ENCODE measurements around the gene PDLIM7.

PDLIM7 gene

DNA sequence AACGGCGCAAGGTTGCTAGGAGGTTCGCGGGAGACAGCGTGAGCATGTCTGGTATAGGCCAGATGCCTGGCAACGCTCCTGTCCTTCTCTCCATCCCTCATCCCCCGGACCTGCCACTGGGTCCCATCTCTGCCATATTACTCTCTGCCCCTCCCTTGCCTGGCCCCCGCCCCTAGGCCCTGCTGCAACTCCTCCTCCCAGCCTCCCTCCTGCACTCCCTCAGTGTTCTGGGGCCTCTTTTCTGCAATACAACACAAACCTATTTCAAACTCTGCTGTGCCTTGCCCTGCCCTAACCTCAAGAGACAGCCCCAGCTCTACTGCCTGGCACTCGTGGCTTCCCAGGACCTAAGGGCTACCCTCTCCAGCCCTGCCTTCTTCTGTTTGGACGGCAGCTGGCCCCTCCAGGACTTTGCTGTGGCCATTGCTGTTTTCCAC lies 15.0 kb downstream of the PDLIM7 start:
- TF ChIP-seq, protein P1, sequence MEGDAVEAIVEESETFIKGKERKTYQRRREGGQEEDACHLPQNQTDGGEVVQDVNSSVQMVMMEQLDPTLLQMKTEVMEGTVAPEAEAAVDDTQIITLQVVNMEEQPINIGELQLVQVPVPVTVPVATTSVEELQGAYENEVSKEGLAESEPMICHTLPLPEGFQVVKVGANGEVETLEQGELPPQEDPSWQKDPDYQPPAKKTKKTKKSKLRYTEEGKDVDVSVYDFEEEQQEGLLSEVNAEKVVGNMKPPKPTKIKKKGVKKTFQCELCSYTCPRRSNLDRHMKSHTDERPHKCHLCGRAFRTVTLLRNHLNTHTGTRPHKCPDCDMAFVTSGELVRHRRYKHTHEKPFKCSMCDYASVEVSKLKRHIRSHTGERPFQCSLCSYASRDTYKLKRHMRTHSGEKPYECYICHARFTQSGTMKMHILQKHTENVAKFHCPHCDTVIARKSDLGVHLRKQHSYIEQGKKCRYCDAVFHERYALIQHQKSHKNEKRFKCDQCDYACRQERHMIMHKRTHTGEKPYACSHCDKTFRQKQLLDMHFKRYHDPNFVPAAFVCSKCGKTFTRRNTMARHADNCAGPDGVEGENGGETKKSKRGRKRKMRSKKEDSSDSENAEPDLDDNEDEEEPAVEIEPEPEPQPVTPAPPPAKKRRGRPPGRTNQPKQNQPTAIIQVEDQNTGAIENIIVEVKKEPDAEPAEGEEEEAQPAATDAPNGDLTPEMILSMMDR (IDR thresholded peaks at IDR 0.05), result no peak
- no peak for TF ChIP-seq ZFX (IDR thresholded peaks at IDR 0.05; ENCODE audit: borderline replicate concordance)
- no peak overlapping the region for H3K27ac ChIP-seq

GRCh38 chr5:177479774-177480173 lies 17.6 kb downstream of the PDLIM7 start:
- peak overlapping the region; percentile 54 for H3K27ac ChIP-seq
- TF ChIP-seq ZFX (IDR thresholded peaks at IDR 0.05; ENCODE audit: borderline replicate concordance), result no peak
- TF ChIP-seq, protein P1 (IDR thresholded peaks at IDR 0.05), result no peak

DNA sequence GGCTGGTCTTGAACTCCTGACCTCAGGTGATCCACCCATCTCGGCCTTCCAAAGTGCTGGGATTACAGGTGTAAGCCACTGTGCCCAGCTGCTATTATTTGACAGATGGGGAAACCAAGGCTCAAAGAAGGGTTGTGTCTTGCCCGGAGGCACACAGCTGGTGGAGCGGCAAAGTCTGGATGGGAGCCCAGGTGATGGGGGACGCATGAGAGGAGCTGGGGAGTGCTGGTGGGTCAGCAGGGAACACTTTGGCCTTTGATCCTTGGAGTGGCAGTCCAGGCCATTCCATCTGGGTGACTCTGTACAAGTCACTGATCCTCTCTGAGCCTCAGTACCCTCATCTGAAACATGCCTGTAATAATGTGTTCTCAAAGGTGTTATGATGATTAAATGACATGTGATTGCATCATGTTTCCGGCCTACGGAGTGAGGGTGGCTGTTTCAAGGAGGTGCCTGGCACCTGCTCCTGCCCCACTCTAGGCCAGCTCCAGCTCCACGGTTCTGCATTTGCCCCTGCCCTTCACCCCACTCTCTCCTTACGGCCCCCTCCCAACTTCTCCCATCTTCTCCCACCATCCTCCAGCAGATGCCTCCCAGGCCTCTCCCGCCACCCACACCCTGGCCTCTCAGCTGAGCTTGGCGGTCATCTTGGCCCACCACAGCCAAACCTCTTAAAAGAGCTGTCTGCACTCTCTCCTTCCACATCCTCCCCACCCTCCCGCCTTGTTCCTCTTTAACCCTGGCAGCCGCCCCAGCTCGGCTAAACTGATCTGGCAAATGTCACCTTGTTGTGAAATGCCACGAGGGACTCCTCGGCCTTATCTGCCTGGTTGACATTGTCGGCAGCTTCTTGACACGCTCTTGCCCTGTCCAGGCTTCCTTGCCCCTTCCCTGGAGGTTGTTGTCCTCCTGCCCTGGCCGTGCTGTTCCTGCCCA lies 18.4 kb downstream of the PDLIM7 start:
- TF ChIP-seq ZFX (IDR thresholded peaks at IDR 0.05; ENCODE audit: borderline replicate concordance), result no peak
- TF ChIP-seq, protein P1 (IDR thresholded peaks at IDR 0.05), result no peak
- peak overlapping the region; percentile 54 for H3K27ac ChIP-seq

DNA sequence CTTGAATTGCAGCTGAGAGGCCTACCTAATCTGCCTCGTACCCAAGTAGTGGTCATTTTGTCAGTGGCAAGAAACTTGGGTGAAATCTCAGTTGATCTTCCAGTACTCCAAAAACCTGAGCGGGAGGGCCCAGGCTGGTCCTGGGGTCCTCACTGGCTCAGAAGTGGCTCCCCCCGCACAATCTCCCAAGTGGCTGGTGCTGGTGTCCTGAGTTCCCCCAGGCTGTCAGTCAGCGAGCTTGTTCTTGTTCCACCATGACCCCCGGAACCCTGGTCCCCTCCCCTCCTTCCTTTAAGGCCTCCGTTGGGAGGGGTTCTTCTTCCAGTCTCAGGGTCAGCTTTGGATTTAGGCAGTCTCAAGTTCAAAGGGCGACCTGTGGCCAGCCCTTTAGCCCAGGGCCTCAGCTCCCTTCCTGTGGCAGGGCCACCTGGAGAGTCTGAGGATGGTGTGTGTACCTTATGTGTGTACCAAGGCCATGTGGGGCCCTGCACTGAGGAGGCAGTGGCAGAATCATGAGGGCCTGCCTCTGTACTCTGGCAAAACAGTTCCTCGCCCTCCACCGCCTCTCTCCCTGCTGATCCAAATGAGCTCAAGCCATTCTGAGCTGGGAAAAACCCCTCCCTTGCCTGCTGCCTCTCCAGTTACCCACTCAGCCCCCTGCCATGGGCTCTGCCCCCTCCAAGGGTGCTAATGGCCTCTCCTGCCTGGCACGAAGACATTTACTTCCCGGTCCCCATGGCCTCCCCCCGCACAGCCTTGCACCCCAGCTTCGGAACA lies 19.5 kb downstream of the PDLIM7 start:
- H3K27ac ChIP-seq, result peak overlapping the region; percentile 10; the same call in 1 of the 2 replicates

DNA sequence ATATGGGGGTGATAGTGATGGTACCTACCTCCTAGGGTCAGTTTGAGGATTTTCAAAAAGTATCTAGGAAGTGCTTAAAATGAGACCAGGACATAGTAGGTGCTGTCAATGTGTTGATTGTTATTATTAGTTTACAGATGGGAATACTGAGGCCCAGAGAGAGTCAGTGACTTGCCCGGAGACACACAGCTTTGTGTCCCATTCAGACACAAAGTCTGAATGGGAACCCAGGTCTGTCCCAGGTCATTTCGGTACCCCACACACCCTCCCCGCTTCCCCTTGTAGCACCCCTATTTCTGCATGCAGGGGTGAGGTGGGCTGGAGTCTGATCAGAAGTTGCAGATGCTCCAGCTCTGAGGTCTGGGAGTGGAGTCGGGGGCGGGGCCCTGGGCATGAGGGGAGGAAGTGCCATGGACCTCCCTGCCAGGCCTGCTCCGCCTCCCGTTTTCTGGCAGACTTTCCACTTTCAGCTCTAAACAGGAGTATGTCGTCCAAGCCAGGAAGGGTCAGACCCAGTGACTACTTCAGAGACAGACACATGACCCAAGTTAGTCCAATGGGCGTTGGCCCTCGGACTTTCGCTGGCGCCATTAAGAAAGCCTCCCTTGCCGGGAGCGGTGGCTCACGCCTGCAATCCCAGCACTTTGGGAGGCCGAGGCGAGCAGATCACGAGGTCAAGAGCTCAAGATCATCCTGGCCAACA lies 20.7 kb downstream of the PDLIM7 start:
- H3K27ac ChIP-seq, result peak overlapping the region; percentile 10; the same call in 1 of the 2 replicates
- TF ChIP-seq ZFX (IDR thresholded peaks at IDR 0.05; ENCODE audit: borderline replicate concordance), result no peak
- TF ChIP-seq, protein P1 (IDR thresholded peaks at IDR 0.05), result no peak

More for the DNA sequence above, 19.5 kb downstream of the PDLIM7 start:
- TF ChIP-seq ZFX (IDR thresholded peaks at IDR 0.05; ENCODE audit: borderline replicate concordance), result no peak
- TF ChIP-seq, protein P1 (IDR thresholded peaks at IDR 0.05), result no peak

GRCh38 chr5:177475563-177476427 lies 21.6 kb downstream of the PDLIM7 start:
- no peak overlapping the region for H3K27ac ChIP-seq
- TF ChIP-seq, protein P1 (IDR thresholded peaks at IDR 0.05), result no peak
- no peak for TF ChIP-seq ZFX (IDR thresholded peaks at IDR 0.05; ENCODE audit: borderline replicate concordance)
